Measurements from ENCODE around the gene KLHL36. TPM values are rescaled to one million over a fixed set of nuclear protein-coding genes. Genes with fewer than 3 reads are reported as not detected.

The KLHL36 gene
- total RNA-seq, 4 donors from 2014 or later: 15.6 to 33.9 (median 18.2) TPM

GRCh38 chr16:84658690-84659089 is 10.4 kb downstream of the KLHL36 start:
- no peak for ATAC-seq

GRCh38 chr16:84659656-84660300 is 11.5 kb downstream of the KLHL36 start:
- DNase-seq: no peak
- H3K9me3 ChIP-seq: no peaks in the 10 kb centered on the region
- TF ChIP-seq CTCF (IDR thresholded peaks at IDR 0.05 in 4 of 5, conservative IDR thresholded peaks at IDR 0.05 in 1 of 5) (no peak), POLR2A (IDR thresholded peaks at IDR 0.05) (no peak)

More at GRCh38 chr16:84658690-84659089, 10.4 kb downstream of the KLHL36 start:
- no peaks in the 10 kb centered on the region for H3K9me3 ChIP-seq
- intact Hi-C loops (cut with DNase I; ENCODE audit: low total_unique reads): no loop called here
- H3K27ac ChIP-seq: no peak overlapping the region
- no peaks in the 10 kb centered on the region for H3K27me3 ChIP-seq
- DNase-seq: no peak
- no peaks in the 10 kb centered on the region for H3K4me1 ChIP-seq
- no peak overlapping the region for H3K4me3 ChIP-seq
- peaks cover 0 to 70% of the 10 kb centered on the region in 2 donors for H3K36me3 ChIP-seq
- in situ Hi-C loops (cut with MboI; ENCODE audit: low sequenced_read_pairs in 4 of 4): no loop called here
- TF ChIP-seq POLR2A (IDR thresholded peaks at IDR 0.05) (no peak), CTCF (IDR thresholded peaks at IDR 0.05 in 4 of 5, conservative IDR thresholded peaks at IDR 0.05 in 1 of 5) (no peak)

GRCh38 chr16:84660973-84661372 is 12.7 kb downstream of the KLHL36 start:
- peaks cover 0 to 79% of the 10 kb centered on the region in 2 donors for H3K36me3 ChIP-seq
- in situ Hi-C loops (cut with MboI; ENCODE audit: low sequenced_read_pairs in 4 of 4) (no loop called here), intact Hi-C loops (cut with DNase I; ENCODE audit: low total_unique reads) (no loop called here)
- ATAC-seq (no peak), DNase-seq (no peak)
- H3K4me1 ChIP-seq: no peaks in the 10 kb centered on the region
- H3K27me3 ChIP-seq: no peaks in the 10 kb centered on the region
- TF ChIP-seq POLR2A (IDR thresholded peaks at IDR 0.05): no peak
- no peak for TF ChIP-seq CTCF (IDR thresholded peaks at IDR 0.05 in 4 of 5, conservative IDR thresholded peaks at IDR 0.05 in 1 of 5)
- no peak overlapping the region for H3K27ac ChIP-seq
- no peaks in the 10 kb centered on the region for H3K9me3 ChIP-seq
- H3K4me3 ChIP-seq: no peak overlapping the region

More at GRCh38 chr16:84659656-84660300, 11.5 kb downstream of the KLHL36 start:
- H3K36me3 ChIP-seq: peaks cover 0 to 79% of the 10 kb centered on the region in 2 donors
- no peak overlapping the region for H3K27ac ChIP-seq
- in situ Hi-C loops (cut with MboI; ENCODE audit: low sequenced_read_pairs in 4 of 4) (no loop called here), intact Hi-C loops (cut with DNase I; ENCODE audit: low total_unique reads) (no loop called here)
- H3K27me3 ChIP-seq: no peaks in the 10 kb centered on the region
- no peak overlapping the region for H3K4me3 ChIP-seq
- no peaks in the 10 kb centered on the region for H3K4me1 ChIP-seq
- ATAC-seq: no peak

- ATAC-seq (no peak), DNase-seq (no peak)
- H3K36me3 ChIP-seq: peaks cover 0 to 82% of the 10 kb centered on the region in 2 donors
- in situ Hi-C loops (cut with MboI; ENCODE audit: low sequenced_read_pairs in 4 of 4): no loop called here
- H3K27me3 ChIP-seq: no peaks in the 10 kb centered on the region
- no peak for TF ChIP-seq POLR2A (IDR thresholded peaks at IDR 0.05)
- no peak for TF ChIP-seq CTCF (IDR thresholded peaks at IDR 0.05 in 4 of 5, conservative IDR thresholded peaks at IDR 0.05 in 1 of 5)
- H3K4me3 ChIP-seq: no peak overlapping the region
- no peak overlapping the region for H3K27ac ChIP-seq
- intact Hi-C loops (cut with DNase I; ENCODE audit: low total_unique reads): no loop called here
- H3K9me3 ChIP-seq: no peaks in the 10 kb centered on the region
- no peaks in the 10 kb centered on the region for H3K4me1 ChIP-seq
Observed at GRCh38 chr16:84661418-84662060, 13.2 kb downstream of the KLHL36 start.
